ENCODE measurements around the gene PTPRE. TPM values are rescaled to one million over a fixed set of nuclear protein-coding genes. Genes with fewer than 3 reads are reported as not detected.

Gene PTPRE
- total RNA-seq, 2 donors from 2014 or later = 45.3 to 54.8 TPM

DNA sequence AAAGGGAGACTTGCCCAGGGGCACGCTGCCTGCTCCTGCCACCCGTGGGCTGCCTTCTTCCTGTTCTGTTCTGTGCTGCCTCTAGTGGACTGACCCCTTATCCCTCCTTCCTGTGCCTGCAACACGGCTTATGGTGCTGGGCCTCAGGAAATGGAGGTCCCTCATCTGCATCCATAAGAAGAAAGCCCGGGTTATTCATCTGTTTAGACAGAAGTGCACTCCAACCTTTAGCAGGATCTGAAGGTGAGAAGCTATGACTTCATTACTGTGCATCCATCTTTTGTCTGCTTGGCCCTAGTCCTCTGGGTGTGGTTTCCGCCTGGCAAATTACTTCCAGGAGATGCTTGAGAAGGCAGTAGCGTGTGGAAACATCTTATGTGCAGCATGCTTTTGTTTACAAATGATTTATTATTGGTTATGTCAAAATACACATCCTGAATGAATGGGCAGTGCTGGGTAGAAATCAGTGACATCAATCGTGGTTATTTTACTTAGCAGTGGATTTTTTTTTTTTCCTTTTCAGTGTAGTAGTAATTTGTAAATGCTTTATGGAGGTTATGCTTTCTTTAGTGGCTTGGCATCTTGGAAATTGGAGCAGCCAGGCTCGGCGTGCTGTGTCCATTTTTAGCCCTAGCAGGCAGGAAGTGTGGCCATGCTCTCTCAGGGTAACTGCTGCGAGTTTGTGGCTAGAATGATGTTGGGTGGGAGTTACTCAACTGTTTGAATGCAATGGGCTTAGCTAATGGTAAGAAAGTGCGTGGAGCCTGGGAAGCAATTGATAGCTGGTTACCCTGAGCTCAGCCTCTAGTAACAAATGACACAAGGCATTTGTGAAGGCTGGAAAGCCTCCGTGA is 12.7 kb downstream of the PTPRE start:
- Mint-ChIP-seq H3K4me1 (no peaks in the 10 kb centered on the region), H3K27me3 (no peaks in the 10 kb centered on the region), H3K4me3 (no peak overlapping the region), H3K36me3 (ENCODE audit: low read depth) (no peaks in the 10 kb centered on the region), H3K27ac (no peak overlapping the region)
- DNase-seq (no peak), ATAC-seq (no peak)
- no peaks in the 10 kb centered on the region for H3K9me3 ChIP-seq (ENCODE audit: control insufficient read depth, low read length, poor library complexity, severe bottlenecking)

DNA sequence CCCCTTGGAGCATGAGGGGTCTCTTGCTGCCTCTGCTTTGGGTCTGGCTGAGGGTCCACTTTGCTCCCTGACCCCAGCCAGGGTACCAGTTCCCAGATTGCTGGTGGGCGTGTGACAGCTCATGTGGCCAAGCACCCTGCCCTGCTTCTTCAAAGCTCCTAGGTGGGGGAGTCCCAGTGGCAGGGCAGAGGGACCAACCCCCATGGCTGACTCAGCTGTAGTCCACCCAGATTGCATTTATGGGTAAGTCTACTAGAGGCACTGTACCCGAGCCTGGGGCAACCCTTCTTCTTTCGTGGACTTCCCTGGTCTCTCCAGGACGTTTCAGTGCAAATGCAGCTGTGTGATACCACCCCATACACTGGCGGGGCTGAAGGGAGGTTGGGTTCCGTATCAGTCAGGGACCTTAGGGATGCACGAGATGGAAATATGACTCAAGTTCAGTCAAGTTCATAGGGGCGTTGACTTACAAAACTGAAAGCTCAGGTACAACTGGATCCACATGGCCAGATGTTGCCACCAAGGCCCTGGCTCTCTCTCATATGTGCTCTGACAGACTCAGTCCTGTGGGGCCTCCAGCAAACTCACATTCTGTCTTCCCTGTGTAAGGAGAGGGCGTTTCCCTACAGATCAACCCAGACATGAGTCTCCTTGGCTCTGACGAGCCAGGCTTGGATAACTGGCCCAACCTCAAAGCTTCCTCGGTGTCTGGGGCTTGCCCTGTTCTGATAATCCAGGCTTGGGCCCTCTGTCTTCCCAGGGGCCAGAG is 13.6 kb downstream of the PTPRE start:
- H3K9me3 ChIP-seq (ENCODE audit: control insufficient read depth, low read length, poor library complexity, severe bottlenecking) = no peaks in the 10 kb centered on the region
- Mint-ChIP-seq H3K4me3 (no peak overlapping the region), H3K27me3 (no peaks in the 10 kb centered on the region), H3K36me3 (ENCODE audit: low read depth) (no peaks in the 10 kb centered on the region), H3K27ac (no peak overlapping the region), H3K4me1 (no peaks in the 10 kb centered on the region)
- ATAC-seq (no peak), DNase-seq (no peak)

GRCh38 chr10:127921075-127921752 is 14.3 kb downstream of the PTPRE start:
- ATAC-seq (no peak), DNase-seq (no peak)
- Mint-ChIP-seq H3K27me3 (no peaks in the 10 kb centered on the region), H3K4me1 (no peaks in the 10 kb centered on the region), H3K36me3 (ENCODE audit: low read depth) (no peaks in the 10 kb centered on the region), H3K27ac (no peak overlapping the region), H3K4me3 (no peak overlapping the region)
- no peaks in the 10 kb centered on the region for H3K9me3 ChIP-seq (ENCODE audit: control insufficient read depth, low read length, poor library complexity, severe bottlenecking)

DNA sequence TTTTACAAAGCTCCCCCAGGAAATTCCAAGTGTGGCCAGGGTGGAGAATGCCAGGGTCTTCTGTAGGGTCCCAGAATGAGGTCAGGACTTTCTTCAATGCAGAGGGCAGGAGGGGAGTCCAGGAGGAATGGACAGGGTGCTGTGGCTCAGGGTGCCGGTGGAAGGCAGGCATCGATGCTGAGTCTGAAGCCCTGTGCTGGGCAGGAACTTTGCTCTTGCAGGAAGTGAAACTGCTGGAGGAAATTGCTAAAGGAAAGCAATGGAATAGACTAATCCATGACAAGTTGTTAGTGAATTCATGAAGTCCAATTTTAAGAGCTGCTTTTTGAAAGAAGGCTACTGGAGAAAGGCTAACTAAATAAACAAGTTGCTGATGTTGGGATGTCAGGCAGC is 14.8 kb downstream of the PTPRE start:
- no peaks in the 10 kb centered on the region for H3K4me1 Mint-ChIP-seq
- no peak for ATAC-seq
- no peak overlapping the region for H3K27ac Mint-ChIP-seq
- no peak overlapping the region for H3K4me3 Mint-ChIP-seq
- no peaks in the 10 kb centered on the region for H3K27me3 Mint-ChIP-seq
- H3K36me3 Mint-ChIP-seq (ENCODE audit: low read depth) = peaks cover 2% of the 10 kb centered on the region
- no peak for DNase-seq
- H3K9me3 ChIP-seq (ENCODE audit: control insufficient read depth, low read length, poor library complexity, severe bottlenecking) = no peaks in the 10 kb centered on the region

DNA sequence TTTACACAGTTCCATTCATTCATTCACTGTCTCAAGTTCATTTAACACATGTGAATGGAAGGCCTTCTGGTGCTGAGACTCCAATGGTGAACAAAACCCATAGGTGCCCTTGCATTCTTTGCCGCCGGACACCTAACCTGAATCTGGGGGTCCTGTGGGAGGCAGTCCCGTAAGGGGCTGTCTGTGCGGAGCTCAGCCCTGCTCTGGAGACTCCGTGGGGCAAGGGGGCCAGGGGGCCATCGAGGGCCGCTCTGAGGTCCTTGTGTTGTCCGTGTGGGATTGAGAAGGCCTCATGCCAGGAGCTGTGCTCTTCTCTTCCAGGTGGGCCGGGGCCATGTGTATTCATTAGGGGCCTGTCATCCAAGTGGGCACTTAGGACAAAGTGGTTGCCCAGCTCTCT is 15.3 kb downstream of the PTPRE start:
- ATAC-seq (no peak), DNase-seq (no peak)
- H3K9me3 ChIP-seq (ENCODE audit: control insufficient read depth, low read length, poor library complexity, severe bottlenecking) = no peaks in the 10 kb centered on the region
- Mint-ChIP-seq H3K27ac (no peak overlapping the region), H3K4me1 (no peaks in the 10 kb centered on the region), H3K4me3 (no peak overlapping the region), H3K27me3 (no peaks in the 10 kb centered on the region), H3K36me3 (ENCODE audit: low read depth) (peaks cover 2% of the 10 kb centered on the region)

- Mint-ChIP-seq H3K4me3 (no peak overlapping the region), H3K36me3 (ENCODE audit: low read depth) (peaks cover 2% of the 10 kb centered on the region), H3K27me3 (no peaks in the 10 kb centered on the region), H3K4me1 (no peaks in the 10 kb centered on the region), H3K27ac (no peak overlapping the region)
- ATAC-seq (no peak), DNase-seq (no peak)
- no peaks in the 10 kb centered on the region for H3K9me3 ChIP-seq (ENCODE audit: control insufficient read depth, low read length, poor library complexity, severe bottlenecking)
Observed at GRCh38 chr10:127922675-127923366, 15.9 kb downstream of the PTPRE start.

- Mint-ChIP-seq H3K4me3 (no peak overlapping the region), H3K27me3 (no peaks in the 10 kb centered on the region), H3K4me1 (no peaks in the 10 kb centered on the region), H3K27ac (no peak overlapping the region), H3K36me3 (ENCODE audit: low read depth) (peaks cover 2% of the 10 kb centered on the region)
- no peak for ATAC-seq
- H3K9me3 ChIP-seq (ENCODE audit: control insufficient read depth, low read length, poor library complexity, severe bottlenecking) = no peaks in the 10 kb centered on the region
- no peak for DNase-seq
Observed at GRCh38 chr10:127923646-127924045, 16.7 kb downstream of the PTPRE start.

DNA sequence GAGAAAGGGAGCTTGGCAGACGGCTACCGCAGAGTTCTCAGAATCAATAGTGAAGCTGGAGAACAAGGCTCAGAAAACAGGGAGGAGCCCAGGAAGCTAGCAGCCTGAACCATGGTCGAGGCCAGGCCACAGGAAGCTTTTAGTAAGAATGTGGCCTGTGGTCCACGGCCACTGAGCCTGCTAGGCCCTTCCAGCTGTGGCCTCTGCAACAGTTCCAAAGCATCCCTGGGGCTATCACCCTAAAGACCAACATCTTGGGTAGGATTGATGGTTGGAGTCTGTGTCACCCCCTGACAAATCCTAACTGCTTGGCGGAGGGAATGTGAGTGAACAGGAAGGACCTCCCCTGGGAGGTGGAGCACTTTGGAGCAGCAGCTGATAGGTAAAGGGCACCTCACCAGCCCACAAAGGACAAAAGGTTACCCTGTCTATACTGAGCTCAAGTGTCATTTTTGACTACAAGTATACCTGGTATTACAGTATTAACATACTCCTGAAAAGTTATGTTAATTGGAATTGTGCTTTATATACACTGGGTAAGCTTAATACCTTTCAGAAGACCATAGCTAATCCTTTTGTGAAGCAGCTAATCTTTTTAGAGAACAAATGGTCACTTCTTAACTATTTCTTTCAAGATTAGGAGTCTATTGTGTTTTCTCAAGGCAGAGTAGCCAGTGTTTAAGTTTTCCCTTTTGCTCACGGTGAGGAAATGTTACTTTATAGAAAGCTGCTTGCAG is 18.7 kb downstream of the PTPRE start:
- no peak for ATAC-seq
- peaks cover 2% of the 10 kb centered on the region for H3K36me3 Mint-ChIP-seq (ENCODE audit: low read depth)
- no peaks in the 10 kb centered on the region for H3K27me3 Mint-ChIP-seq
- peak overlapping the region; percentile 63 for H3K27ac Mint-ChIP-seq
- DNase-seq = no peak
- no peak overlapping the region for H3K4me3 Mint-ChIP-seq
- no peaks in the 10 kb centered on the region for H3K9me3 ChIP-seq (ENCODE audit: control insufficient read depth, low read length, poor library complexity, severe bottlenecking)
- H3K4me1 Mint-ChIP-seq = no peaks in the 10 kb centered on the region

DNA sequence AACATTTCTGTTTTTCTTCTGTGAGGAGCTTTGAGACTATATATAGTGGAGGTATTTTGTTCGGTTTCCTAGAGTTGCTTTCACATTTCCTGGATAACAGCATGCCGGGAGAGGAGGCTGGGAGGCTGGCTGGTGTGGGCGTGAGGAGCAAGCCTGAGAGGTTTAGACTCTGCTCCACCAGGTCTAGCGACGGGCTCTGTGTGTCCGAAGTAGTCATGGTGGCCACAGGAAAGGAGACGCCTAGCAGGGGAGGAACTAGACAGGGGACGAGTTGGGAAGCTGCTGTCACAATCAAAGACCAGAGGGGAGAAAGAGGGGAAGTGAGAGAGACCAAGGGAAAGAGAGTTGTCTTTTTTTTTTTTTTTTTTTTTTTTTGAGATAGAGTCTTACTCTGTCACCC is 19.6 kb downstream of the PTPRE start:
- H3K4me1 Mint-ChIP-seq = no peaks in the 10 kb centered on the region
- no peak overlapping the region for H3K4me3 Mint-ChIP-seq
- no peaks in the 10 kb centered on the region for H3K9me3 ChIP-seq (ENCODE audit: control insufficient read depth, low read length, poor library complexity, severe bottlenecking)
- ATAC-seq = no peak
- no peak for DNase-seq
- H3K27ac Mint-ChIP-seq = no peak overlapping the region
- H3K36me3 Mint-ChIP-seq (ENCODE audit: low read depth) = peaks cover 2% of the 10 kb centered on the region
- no peaks in the 10 kb centered on the region for H3K27me3 Mint-ChIP-seq

DNA sequence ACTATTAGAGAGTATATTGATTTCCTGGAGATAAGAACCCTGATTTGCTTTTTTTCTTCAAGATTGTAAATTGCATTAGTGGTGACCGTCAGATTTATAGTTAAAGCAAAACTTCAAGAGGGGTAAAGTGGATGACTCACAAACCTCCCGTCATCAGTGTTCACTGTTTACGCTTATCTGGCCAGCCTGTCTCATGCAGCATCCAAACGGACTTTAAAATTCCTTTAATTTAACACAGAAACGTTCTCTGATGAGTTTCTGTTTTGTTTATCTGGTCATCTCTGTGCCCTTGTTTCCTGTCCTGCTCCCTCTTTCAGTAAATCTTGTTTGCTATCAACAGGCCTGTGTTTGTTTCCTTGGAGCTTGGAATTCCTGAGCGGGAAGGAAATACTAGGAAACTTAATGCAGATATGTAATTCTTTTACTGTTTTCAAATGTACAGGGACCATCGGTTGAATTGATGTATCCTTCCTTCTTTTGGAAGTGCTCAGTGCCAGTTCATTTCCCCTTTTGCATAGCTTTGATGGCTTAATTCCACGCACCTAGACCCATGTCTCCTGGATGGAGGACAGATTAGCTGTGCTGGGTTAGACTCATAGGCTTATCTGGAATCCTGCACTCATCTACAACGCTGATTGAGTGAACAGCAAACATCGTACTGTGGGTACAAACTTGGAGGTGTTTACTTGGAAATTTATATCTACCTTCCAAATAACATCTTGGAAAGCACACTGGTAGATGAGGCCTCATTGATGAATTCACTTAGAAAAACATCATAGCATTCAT is 21.3 kb downstream of the PTPRE start:
- peaks cover 2% of the 10 kb centered on the region for H3K36me3 Mint-ChIP-seq (ENCODE audit: low read depth)
- H3K4me1 Mint-ChIP-seq = no peaks in the 10 kb centered on the region
- DNase-seq (no peak), ATAC-seq (no peak)
- no peak overlapping the region for H3K4me3 Mint-ChIP-seq
- no peaks in the 10 kb centered on the region for H3K9me3 ChIP-seq (ENCODE audit: control insufficient read depth, low read length, poor library complexity, severe bottlenecking)
- H3K27me3 Mint-ChIP-seq = no peaks in the 10 kb centered on the region
- H3K27ac Mint-ChIP-seq = no peak overlapping the region

DNA sequence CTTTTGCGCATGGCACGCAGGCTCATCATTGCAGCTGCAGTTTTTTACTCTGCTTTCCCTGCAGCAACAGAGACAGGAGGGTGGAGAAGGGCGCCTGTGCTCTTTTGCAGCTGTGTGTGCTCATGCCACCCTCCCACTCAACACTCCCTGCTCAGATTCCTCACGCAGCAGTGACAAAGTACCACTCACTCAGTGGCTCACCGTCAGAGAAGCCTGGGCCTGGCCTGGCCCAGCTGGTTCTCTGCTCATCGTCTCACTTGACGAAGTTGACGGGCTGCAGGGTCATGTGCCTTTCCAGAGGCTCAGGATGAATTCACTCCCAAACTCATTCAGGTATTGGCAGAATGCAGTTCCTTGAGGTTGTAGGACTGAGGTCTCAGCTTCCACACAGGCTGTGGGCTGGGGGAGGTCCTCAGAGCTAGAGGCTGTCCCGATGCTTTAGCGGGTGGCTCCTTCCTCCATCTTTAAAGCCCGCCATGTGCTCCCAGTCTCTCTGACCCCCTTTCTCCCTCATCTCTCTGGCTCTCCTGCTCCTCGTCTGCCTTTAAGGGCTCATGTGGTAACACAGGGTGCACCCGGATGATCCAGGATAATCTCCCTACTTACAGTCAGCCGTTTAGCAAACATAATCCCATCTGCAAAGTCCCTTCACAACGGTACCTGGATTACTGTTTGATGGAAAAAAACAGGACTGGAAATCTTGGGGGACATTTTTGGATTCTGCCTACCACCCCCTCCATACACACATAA is 25.8 kb downstream of the PTPRE start:
- Mint-ChIP-seq H3K27me3 (peaks cover 25% of the 10 kb centered on the region), H3K4me3 (no peak overlapping the region), H3K36me3 (ENCODE audit: low read depth) (no peaks in the 10 kb centered on the region), H3K4me1 (no peaks in the 10 kb centered on the region), H3K27ac (no peak overlapping the region)
- DNase-seq (no peak), ATAC-seq (no peak)
- no peaks in the 10 kb centered on the region for H3K9me3 ChIP-seq (ENCODE audit: control insufficient read depth, low read length, poor library complexity, severe bottlenecking)
